SKM-1 (cell line): ENCODE data around the gene RXRA.
A peak's percentile ranks its signal among the peaks of the same experiment; 100 is the strongest.

Experiments
- DNase-seq: peaks from one replicate; lab custom pipeline; 2025; ENCODE audit not compliant: unreplicated experiment; lab: John Stamatoyannopoulos, UW

The RXRA gene

DNA sequence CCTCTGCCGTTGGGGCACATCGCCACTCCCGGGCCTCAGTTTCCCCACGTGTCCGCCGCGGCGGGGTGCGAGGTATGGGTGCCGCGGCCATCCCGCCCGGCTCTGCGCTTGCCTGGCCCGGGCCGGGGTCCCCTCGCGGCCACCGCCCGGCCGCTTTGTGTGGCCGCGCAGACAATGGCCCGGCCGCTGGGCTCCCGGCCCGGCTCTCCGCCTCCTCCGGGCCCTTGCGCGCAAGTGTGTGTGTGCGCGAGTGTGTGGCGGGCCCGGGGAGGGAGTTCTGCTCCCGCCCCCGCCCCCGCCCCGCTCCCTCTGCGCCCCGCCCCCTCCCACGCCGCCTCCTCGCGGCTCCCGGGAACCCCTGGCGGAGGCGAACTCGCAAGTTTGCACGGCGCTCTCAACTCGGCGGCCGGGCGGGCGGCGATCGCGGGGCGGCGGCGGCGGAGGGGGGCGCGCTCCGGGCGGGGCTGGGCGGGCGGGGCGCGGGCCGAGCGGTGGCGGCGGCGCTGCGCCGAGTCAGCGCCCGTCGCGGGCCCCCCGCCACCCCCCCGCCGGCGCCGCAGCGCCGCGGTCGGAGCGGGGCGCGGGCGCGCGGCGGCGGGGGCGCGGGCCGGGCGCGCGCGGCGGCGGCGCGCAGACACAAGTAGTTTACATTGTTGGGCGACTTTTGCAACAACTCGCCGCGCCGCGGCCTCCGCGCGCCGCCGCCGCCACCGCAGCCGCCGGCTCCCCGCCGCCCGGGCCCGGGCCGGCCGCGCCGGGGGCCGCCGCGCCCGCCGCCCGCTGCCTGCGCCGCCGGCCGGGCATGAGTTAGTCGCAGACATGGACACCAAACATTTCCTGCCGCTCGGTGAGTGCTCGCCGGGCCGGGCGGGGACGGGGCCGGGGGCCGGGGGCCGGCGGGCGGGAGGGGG, at the start of gene RXRA:
Gene RXRA (plus strand): TSS at position 643 of the 911 bp plus-strand sequence. CDS start 177 bp downstream, at position 820.
- DNase-seq: peak; percentile 80

DNA sequence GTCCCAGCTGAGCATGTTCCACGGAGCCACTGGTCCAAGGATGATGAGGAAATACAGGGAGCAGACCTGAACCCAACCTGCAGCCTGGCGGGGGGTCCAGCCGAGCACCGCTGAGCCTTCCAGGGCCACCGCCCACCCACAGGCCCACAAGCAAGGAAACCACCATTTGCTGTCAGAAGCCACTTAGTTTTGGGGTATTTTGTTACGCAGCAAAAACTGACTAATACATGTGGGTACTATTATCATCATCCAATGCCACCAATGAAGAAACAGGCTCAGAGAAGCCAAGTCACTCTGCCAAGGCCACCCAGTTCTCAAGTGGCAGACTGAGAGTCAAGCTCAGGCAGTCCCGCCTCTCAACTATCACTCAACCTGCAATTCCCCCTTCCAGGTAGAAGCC, 48.0 kb upstream of the RXRA start:
- no peak for DNase-seq

DNA sequence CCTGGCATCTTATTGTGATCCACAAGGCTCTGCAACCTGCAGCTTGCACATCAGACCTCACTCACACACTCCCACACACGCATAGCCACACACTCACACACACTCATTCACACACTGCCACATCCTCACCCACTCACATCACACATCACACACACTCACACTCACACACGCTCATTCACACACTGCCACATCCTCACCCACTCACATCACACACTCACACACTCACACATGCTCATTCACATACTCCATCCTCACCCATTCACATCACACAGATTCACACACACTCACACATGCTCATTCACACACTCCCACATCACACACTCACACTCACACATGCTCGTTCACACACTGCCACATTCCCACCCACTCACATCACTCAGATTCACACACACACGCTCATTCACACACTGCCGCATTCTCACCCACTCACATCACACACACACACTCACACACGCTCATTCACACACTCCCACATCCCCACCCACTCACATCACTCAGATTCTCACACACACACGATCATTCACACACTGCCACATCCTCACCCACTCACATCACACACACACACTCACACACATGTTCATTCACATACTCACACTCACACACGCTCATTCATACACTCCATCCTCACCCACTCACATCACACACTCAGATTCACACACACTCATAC, 47.1 kb upstream of the RXRA start:
- DNase-seq: no peak

DNA sequence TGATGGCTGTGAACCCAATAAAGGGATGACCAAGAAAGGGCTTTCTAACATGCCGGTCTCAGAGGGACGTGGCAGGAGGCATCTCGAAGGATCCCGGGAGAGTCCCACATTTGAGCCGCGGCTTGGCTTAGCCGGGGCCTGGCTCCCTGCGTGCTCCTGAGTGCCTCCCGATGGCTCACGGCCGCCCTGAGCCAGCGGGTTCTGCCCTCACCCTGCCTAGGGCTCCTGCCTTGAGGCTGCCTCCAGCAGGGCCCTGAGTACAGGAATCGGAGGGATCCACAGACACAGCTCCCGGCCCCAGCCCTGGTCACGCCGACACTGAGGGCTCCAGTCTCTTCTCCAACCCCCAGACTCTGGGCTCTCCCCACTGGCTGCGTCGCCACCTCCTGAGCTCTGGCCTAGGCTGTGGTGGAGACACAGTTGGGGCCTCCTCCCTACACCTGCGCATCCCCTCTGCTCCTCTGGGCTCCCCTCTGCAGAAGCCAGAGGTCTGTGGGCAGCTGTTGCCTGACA, 44.1 kb upstream of the RXRA start:
- no peak for DNase-seq

DNA sequence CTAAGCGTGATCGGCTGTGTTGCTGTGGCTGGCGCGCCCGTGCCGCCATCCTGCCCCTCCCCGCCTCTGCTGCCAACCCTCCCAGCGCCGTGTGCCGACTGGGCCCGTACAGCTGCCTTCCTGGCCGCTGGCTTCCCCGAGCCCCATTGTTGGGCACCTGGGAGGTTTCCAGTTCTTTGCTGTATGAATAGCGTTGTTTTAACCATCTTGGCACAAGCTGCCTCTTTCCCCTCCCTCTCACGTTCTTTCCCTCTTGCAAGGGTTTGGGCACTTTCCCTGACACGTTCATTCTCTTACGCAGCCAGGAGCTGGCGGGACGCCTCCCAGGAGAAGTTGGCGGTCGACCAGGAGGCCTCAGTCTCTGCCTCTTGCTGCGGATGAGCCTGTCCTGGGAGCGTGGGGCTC, 43.1 kb upstream of the RXRA start:
- DNase-seq: no peak

DNA sequence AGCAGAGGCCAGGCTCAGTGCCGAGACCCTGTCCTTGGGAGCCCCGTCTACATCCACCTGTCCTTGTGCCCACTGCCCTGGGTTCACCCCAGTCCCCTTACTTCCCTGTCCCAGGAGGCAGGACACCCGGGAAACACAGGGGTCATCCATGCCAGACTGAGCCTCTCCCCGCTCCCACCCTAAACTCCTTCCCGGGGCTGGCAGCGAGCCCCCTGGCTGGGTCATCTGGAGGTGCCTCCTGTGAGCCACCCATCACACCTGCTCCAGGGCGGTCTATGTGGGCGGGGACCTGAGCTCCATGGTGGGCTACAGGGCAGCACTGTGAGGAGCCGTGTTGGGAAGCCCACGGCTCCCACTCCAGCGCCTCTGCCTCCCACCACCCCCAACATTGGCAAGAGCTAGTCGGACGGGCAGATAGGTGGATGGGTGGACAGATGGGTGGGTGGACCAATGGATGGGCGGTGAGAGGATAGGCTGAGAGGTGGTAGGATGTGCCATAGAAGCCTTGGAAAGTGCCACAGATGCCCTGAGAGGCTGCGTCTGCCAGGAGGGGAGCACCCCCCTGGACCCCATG, 42.5 kb upstream of the RXRA start:
- no peak for DNase-seq

DNA sequence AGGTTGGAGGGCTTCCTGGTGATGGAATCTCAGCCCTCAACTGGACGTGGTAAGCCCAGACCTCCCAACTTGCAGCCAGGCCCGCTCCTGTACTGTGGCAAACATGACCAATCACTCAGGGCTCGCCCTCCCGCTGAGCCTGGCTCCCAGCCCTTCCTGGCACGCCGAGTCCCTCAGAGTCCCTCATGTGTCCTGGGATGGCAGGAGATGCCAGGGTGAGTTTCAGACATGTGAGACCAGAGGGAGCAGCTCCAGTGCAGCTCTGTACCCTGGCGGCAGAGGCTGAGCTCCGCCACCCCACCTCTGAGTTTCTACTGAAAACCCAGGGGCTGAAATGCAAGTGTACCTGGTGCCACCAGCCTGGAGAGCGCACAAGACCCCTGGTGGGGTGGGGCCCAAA, 42.0 kb upstream of the RXRA start:
- no peak for DNase-seq

DNA sequence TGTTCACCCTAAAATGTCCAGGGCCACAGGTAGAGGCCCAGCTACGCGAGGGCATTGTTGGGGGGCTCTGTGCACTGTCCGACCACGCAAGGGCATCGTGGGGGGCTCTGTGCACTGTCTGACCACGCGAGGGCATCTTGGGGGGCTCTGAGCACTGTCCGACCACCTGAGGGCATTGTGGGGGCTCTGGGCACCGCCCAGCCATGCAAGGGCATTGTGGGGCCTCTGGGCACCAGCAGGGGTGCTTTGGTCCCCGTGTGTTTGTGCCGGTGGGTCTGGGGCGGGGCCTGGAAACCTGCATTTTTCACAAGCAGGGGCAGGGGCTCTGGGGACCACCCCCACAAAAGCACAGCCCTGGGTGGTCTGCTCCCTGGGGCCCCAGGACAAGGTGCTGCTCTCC, 41.5 kb upstream of the RXRA start:
- DNase-seq: no peak

DNA sequence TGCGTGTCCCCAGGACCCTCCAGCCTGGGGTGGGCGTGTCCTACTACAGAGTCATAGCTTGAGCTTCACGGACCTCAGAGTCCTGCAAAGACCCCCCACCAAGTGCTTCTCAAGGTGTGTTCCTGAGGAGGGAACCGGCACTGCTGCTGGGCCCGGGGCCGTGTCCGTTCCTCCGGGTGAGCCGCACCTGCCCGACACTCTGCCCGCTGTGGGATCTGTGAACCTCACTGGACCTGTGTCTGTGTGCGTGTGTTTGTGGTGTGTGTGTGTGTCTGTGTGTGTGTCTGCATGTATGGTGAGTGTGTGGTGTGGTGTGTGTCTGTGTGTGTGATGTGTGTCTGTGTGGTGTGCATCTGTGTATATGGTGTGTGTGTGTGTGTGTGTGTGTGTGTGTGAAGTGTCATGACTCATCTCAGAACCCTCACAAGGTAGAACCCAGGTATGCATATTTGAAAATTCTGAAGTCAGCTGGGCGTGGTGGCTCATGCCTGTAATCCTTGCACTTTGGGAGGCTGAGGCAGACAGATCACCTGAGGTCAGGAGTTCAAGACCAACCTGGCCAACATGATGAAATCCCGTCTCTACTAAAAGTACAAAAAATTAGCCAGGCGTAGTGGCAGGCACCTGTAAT, 40.9 kb upstream of the RXRA start:
- no peak for DNase-seq

DNA sequence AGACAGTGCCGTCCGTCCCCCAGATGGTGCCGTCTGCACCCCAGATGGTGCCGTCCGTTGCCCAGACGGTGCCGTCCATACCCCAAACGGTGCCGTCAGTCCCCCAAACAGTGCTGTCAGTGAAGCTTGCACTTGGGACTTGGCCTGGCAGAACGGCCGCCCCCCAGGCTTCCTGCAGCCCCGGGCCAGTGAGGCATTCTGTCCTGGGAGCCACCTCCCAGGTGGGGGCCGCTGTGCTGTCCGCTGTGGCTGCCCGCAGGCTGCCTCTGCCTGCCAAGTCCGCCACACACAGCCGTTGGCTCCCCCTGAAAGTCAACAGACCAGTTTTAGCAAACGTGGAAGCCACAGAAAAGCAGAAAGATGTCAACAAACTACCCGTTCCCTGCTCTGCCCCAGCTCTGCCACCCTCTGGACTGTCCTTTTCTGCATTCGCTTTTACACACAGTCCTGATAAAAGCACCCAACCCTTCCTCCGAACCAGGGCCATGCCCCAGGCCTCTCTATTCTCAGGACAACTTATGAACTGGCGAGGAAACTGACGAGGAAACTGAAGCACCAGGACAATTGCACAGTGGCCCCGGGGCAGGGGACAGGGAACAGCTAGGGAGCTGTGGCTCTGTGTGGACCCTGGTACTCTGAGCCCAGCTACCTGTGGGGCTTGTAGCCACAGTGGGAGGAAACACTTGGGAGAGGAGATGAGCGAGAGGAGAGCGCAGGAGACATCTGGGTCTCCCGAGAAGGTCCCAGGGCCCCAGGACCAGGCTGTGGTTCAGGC, 39.6 kb upstream of the RXRA start:
- no peak for DNase-seq

DNA sequence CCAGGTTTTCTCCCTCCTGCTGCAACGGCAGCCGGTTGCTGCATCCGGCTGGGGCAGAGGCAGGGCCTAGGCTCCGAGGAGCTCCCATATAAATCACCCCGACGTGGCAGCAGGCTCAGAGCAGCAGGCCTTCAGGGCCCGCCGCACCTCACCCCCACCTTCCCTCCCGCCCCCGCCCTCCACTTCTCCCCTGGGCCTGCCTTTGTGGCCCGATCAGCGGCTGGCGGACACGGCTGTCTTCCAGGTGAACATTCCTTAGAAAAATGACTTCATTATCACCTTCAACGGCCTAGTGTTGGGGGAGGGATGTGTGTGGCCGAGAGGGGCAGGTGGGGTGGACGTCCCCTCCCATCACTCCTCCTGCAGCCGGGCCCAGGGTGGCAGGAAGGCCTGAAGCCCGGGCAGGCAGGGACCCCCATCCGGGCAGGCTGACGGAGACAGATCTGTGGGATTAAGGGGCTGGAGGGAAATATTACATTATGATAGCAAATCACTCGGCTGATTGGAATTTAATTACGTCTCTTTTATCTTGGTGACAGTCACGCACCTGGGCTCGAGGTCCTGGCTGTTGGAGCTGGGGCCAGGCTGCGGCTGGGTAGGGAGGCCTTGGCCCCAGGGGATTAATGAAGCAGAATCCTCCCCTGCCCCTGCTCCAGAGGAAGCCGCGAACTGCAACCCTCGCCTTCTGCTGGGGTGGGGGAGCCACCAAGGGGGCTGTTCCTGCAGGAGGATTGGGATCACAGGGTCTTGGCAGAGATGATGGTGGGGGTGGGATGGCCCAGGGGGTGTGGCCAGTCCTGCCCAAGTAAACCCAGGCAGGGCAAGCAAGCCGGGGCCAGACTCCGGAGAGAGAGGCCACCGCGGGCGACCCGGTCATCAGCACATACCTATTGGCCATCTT, 38.4 kb upstream of the RXRA start:
- DNase-seq: no peak

DNA sequence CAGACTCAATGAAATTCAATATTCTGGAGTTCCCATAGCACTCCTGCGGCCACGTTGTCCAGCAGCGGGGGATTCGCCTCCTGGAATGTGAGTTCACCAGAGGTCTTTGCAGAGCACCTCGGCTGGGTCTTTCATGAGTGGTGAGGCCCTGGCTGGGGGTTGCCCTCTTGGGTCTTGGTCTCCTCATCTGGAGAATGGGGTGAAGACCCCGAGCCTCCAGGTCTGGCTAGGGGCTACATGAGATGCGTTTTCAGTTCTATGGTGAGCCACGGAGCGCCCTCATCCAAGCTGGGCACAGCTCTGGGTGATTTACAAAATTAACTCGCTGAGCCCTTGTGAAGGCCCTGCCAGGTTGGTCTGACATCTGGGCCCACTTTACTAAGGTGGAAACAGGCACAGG, 37.5 kb upstream of the RXRA start:
- no peak for DNase-seq

DNA sequence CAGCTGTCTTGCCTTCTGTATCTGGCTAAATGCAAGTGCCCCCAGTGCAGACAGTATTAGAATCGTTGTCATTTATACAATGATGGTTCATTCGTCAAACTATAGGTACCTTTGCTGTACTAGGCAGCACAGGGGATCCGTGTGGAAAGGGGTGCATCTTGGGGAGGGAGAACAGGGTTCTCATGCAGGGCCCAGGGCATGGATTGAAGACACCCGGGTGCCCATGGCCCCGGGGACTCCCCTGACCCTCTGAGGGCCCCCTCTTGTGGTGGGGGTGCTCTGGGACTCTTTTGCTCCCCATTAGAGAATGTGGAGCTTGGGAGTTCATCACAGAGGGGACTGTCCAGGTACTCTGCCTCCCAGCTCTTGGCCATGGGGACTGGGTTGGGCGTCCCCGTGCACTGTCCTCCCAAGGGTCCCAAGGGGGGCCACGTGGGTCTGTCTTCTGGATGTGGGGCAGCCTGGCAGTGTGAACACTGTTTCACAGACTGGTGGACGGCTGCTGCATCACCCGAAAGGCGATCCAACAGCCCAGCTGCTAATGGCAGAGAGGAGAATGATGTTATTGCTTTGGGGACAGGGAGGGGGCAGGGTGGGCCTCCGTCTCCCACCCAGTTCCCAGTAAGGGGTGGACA, 36.9 kb upstream of the RXRA start:
- no peak for DNase-seq

DNA sequence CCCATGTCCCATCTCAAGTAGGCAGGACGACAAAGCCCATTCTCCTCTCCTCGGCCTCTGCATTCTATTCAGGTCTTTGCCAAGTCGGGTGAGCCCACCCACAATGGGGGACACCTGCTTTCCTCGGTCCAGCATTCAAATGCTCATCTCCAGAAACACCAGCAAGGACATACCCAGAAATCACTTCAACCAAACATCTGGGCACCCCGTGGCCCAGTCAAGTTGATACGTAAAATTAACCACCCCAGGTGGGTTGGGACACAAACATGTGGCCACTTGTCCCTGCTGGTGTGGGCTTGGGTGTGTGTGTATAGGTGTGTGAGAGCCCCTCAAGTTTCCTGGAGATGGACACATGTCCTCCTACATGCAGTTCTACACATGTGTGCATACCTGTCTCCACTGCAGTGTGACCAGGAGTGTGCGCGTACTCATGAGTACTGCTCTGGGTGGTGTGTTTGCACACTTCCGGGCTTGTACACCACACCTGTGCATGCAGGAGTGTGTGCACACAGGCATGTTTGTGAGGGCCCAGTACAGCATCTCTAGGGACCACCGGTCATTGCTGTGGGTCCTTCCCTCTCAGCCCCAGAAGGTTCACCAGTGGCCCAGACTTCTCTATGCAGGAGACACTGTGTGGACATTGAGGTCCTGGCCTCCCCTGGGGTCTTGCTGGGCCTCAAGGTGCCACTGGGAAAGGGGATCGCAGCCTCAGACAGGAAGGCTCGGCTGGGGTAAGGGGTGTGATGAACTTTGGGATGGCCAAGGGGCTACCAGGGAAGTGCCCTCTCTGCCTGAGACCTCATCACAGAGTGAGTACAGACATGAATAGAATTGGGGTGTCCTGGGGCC, 35.4 kb upstream of the RXRA start:
- DNase-seq: no peak

DNA sequence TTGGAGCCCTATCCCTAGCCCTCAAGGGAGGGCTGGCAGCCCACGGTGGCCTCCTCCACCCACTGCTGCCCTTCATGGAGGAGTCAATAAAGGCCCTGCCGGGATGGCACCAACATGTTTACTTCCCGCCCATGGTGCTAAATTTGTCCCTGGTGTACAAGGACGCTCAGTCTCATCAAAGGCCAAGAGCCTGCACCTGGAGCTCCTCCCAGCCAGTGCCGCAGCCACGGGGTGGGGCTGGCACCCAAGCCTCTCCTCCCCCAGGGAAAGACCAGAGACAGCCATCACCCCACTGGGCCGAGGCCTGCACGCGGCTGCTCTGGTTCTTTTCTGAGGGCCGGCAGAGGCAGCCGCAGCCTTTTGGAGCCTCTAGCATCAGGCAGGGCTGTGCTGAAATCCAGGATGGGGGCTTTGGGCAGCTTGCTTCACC, 34.8 kb upstream of the RXRA start:
- no peak for DNase-seq

DNA sequence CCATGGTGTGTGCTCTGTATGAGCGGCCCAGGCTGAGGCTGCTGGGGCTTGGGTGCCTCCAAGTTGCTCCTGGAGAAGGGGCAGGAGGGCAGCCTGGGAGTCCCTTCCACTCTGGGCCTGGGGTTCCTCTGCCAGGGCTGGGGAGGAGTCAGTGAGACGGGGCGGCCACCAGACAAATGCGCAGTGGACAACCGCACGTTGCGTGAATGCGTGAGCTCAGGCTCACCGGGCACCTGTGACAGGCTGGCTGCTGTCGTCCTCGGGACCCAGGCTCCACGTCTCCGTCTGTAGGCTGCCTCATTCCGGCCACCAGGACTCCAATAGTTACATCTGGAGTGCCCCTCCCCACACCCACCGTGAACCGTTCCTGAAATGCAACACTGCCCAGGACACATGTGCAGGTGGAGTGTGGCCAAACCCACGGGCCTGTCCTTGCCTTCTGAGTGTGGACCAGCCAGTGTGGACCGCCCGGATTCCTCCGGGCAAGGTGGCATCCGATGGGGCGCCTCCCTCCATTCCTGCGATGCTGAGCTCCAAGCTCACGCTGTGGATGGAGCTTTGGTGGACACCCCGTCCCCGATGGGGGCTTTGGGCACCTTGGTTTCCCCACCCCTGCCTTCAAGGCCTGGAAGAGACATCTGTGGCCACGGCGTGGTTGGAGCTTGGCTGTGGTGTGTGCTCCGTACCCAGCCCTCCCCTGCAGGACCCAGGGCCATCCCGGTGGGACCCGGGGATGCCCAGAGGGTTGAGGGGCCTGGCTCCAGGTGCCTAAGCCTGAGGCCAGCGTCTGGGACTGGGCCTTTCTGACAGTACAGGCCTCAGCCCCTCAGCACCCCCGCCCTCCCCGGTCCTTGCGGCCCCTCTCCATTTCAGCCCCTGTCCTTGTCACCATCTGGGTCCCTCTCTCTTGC, 34.0 kb upstream of the RXRA start:
- DNase-seq: no peak

DNA sequence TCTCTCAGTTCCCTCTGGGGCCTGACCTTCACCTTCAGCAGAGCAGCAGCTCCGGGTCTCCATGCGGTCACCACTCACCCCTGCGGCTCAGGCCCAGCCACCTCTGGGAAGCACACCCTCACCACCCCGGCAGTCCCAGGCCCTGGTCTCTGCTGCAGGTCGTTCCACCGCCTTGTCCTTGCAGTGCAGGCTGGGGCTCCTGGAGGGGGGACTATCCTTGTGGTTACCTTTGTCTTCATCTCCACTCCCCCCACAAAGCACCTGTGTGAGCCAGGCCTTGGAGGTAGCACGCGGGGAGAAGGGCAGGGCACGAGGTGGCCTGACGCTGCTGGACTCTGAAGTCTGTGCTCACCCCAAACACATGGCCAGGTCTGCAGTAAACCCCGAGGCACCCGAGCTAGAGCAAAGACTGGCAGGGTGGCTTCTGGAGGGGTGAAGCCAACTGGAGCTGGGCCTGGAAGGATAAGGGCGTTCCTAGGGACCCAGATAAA, 33.2 kb upstream of the RXRA start:
- DNase-seq: no peak
